AG20443 (cell line): Measurements from ENCODE around the gene PPP1R3A.
"Not testable (repeated sequence)": the region's sequence is repeated elsewhere in the genome, so short reads cannot be mapped to it uniquely, and the experiment has no call there.

ENCODE experiments used
- DNase-seq: peaks from one replicate; pipeline ENCODE4 v3.0.0; 2012; ENCODE audit warnings: low spot score, mixed read lengths

The PPP1R3A gene, protein sequence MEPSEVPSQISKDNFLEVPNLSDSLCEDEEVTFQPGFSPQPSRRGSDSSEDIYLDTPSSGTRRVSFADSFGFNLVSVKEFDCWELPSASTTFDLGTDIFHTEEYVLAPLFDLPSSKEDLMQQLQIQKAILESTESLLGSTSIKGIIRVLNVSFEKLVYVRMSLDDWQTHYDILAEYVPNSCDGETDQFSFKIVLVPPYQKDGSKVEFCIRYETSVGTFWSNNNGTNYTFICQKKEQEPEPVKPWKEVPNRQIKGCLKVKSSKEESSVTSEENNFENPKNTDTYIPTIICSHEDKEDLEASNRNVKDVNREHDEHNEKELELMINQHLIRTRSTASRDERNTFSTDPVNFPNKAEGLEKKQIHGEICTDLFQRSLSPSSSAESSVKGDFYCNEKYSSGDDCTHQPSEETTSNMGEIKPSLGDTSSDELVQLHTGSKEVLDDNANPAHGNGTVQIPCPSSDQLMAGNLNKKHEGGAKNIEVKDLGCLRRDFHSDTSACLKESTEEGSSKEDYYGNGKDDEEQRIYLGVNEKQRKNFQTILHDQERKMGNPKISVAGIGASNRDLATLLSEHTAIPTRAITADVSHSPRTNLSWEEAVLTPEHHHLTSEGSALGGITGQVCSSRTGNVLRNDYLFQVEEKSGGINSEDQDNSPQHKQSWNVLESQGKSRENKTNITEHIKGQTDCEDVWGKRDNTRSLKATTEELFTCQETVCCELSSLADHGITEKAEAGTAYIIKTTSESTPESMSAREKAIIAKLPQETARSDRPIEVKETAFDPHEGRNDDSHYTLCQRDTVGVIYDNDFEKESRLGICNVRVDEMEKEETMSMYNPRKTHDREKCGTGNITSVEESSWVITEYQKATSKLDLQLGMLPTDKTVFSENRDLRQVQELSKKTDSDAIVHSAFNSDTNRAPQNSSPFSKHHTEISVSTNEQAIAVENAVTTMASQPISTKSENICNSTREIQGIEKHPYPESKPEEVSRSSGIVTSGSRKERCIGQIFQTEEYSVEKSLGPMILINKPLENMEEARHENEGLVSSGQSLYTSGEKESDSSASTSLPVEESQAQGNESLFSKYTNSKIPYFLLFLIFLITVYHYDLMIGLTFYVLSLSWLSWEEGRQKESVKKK

GRCh38 chr7:113918946-113919345, at the start of gene PPP1R3A:
TSS of gene PPP1R3A (minus strand) at chr7:113919009. CDS start at chr7:113918996, 13 bp downstream.
- DNase-seq, result no peak

- DNase-seq, result no peak
Measured at GRCh38 chr7:113963356-113963755, 44.5 kb upstream of the PPP1R3A start.

DNA sequence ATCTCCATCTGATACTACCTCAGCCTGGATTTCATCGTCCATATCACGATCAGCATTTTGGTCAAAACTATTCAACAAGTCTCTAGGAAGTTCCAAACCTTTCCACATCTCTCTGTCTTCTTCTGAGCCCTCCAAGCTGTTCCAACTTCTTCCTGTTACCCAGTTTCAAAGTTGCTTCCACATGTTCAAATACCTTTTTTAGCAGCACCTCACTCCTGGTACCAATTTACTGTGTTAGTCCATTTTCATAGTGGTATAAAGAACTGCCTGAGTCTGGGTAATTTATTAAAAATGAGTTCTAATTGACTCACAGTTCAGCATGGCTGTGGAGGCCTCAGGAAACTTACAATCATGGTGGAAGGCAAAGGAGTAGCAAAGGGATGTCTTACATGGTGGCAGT, 41.1 kb upstream of the PPP1R3A start:
- DNase-seq, result no peak

DNA sequence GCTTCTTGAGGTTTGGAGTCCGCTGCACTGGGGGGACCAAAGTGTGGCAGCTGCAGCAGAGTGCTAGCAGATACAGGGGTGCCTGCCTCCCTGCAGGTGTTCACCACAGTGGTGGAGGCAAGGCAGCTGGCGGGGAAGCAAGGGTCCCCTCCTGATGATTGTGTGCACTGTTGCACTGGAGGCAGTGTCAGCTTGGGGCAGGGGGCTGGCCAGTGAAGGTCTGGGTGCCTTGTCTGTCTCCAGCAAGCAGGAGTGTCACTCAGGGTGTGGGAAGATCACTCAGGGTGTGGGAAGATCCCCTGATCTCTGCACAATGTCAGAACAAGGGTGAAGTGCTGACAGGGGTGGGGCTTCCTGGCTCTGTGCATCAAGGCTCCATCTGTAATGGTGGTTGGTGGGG, 36.3 kb upstream of the PPP1R3A start:
- no peak for DNase-seq

GRCh38 chr7:113953553-113953952, 34.7 kb upstream of the PPP1R3A start:
- DNase-seq, result no peak

DNA sequence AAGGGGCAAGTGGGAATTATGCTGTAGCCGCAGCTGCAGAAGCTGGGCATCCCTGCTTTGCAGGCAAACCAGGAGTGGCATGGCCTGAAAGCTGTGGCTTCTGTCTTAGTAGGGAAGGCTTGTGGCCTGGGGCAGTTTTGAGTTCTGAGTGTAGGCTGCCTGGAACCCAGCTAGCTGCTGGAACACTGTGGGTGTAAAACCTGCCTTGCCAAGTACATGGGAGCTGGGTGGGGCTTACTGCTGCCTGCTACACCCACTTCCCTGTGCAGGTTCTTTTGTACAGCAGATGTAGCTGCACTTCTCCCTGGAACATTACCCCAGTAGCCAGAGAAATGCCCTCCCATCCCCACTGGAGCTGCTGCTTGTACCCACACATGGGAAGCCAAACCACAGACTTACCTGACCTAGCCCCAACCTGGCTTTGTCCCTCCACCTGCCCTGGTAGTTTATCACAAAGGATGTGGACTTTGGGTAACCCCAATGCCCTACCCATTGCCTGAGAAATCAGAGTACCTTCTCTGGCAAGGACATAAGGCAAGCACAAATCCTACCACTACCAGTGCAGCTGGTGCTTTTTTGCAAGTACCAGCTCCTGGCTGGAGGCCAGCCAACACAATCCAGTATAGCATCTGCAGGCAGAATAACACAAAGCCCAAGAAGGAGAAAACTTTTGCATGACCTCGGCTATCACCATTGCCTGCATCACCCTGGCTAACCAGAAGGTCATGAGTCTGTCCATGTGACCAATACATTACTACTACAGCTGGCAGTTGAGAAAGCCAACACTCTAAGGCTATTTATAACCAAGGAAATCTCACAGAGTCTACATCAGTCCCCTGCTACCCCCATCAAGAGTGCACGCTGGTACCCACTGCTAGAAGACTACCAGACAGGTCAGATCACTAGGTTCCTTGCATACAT, 26.5 kb upstream of the PPP1R3A start:
- DNase-seq, result no peak

GRCh38 chr7:113936982-113937381, 18.2 kb upstream of the PPP1R3A start:
- no peak for DNase-seq

GRCh38 chr7:113936535-113936934, 17.7 kb upstream of the PPP1R3A start:
- DNase-seq, result no peak

DNA sequence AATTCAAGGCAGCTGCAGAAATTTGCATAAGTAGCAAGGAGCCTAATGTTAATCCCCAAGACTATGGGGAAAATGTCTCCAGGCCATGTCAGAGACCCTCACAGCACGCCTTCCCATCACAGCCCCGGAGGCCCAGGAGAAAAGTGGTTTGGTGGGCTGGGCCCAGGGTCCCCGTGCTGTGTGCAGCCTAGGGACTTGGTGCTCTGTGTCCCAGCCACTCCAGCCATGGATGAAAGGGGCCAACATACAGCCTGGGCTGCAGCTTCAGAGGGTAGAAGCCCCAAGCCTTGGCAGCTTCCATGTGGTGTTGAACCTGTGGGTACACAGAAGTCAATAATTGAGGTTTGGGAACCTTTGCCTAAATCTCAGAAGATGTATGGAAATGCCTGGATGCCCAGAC, 10.6 kb upstream of the PPP1R3A start:
- DNase-seq, result not testable (repeated sequence)

DNA sequence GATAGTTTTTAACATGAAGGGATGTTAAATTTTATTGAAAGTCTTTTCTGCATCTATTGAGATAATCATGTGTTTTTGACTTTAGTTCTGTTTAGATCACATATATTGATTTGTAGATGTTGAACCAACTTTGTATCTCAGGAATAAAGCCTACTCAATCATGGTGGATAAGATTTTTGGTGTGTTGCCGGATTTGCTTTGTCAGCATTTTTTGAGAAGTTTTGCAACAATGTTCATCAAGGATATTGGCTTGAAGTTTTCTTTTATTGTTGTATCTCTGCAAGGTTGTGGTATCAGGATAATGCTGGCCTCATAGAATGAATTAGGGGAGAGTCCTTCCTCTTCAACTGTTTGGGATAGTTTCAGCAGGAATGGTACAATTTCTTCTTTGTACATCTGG, 9.3 kb upstream of the PPP1R3A start:
- no peak for DNase-seq

DNA sequence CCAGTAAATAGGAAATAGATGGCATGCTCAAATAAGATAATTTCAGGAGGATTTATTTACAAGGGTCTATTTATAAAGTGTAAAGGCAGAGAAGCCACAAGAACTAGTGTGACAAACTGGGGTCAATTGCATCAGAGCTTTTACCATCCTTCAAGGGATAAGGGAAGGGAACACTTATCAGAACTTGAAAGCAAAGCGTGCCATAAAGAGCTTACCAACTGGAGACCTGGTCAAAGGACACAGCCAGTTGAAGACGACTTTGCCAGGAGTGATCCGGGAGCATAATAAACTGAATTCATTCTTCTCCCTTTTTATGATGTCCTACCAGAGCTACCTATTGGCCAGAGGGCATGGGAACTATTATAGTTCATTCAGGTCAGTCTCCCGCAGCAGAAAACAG, 3.2 kb upstream of the PPP1R3A start:
- no peak for DNase-seq

DNA sequence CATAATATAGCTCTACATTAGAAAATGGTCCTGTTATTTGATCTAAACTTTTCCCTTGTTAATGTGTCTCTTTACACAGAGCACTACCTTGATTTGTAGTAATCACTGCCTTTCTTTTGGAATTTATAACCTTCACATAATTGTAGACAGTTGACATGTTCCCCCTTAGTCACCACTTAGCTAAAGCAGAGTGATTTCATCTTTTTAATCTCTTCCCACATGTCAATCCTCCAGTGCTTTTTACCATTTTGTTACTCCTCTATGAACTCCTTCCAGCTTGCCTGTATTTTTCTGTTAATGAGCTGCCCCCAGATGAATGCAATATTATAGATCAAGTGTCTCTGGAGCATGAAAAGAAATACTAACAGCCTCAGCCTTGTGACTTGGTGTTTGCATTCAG, 2.6 kb upstream of the PPP1R3A start:
- no peak for DNase-seq

GRCh38 chr7:113917840-113918239, 969 bp downstream of the PPP1R3A start:
- DNase-seq, result no peak

GRCh38 chr7:113915956-113916355, 2.9 kb downstream of the PPP1R3A start:
- no peak for DNase-seq

DNA sequence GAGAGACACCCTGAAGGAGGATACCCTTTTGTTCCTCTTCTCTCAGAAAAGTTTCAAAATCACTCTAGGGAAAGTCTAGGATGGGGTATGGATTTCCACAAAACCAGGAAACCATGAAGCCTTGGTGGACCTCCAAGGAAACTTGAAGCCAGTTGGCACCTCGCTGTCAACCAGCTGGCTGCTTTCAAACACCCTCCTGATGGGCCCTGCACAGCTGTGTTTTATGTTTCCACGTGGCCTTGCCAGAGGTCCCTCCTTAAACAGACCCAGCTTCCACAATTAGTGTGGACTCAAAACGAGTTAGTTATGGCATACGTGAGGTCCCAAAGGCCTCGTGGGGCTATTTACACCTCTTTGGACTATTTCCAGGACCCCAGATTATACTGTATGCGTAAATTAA, 5.9 kb downstream of the PPP1R3A start:
- no peak for DNase-seq

- DNase-seq, result no peak
Measured at GRCh38 chr7:113907617-113908016, 11.2 kb downstream of the PPP1R3A start.

GRCh38 chr7:113904521-113904920, 14.3 kb downstream of the PPP1R3A start:
- DNase-seq, result no peak

- no peak for DNase-seq
Measured at GRCh38 chr7:113892818-113893217, 26.0 kb downstream of the PPP1R3A start.

- DNase-seq, result no peak
Measured at GRCh38 chr7:113891828-113892227, 27.0 kb downstream of the PPP1R3A start.

GRCh38 chr7:113891031-113891350, 27.8 kb downstream of the PPP1R3A start:
- DNase-seq, result no peak

DNA sequence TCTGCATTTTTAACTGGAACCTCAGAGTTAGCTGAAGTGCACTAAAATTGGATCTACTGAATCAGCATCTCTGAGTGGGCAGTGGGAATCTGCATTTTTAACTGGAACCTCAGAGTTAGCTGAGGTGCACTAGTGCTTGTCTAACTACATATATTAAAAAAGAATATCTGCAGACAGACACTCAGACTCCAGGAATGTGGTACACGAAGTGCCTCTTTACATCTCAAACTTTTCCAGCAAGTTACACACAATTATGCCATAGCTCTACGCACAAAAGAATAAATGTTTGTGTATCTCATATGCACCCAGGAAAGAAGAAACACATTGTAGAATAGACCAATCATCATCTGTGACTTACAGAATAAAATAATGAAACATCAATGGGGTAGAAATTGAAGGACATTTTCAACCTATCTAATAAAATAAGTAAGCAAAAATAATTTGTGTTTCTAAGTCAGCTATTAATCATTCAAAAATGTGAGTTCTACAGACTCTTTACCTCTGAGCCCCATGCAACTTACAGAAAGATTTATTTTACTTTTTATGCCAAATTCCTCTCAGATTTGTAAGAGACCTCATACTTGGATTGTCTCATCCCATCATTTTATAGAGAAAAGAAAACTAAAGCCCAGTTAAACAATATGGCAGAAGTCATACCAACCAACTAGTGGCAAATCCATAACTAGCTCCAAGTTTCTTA, 28.3 kb downstream of the PPP1R3A start:
- DNase-seq, result no peak
